ENCODE data around the gene GPR21. TPM values are rescaled to one million over a fixed set of nuclear protein-coding genes. Genes with fewer than 3 reads are reported as not detected.
A peak's percentile ranks its signal among the peaks of the same experiment; 100 is the strongest.

The GPR21 gene
- total RNA-seq, 4 donors from 2014 or later: 1.3 to 1.8 TPM; not detected in 2

GRCh38 chr9:123061216-123061615, 27.7 kb downstream of the GPR21 start:
- intact Hi-C loops (cut with DNase I; ENCODE audit: low total_unique reads) (no loop called here), in situ Hi-C loops (cut with MboI; ENCODE audit: low sequenced_read_pairs in 4 of 4) (no loop called here)
- Histone ChIP-seq H3K4me1 (peaks cover 4 to 12% of the 10 kb centered on the region in 2 donors), H3K27ac (no peak overlapping the region), H3K4me3 (no peak overlapping the region), H3K27me3 (no peaks in the 10 kb centered on the region), H3K9me3 (no peaks in the 10 kb centered on the region), H3K36me3 (peaks cover 2 to 14% of the 10 kb centered on the region in 2 donors)
- ATAC-seq (no peak), DNase-seq (no peak)
- no peak for TF ChIP-seq POLR2A (IDR thresholded peaks at IDR 0.05)
- no peak for TF ChIP-seq CTCF (IDR thresholded peaks at IDR 0.05 in 4 of 5, conservative IDR thresholded peaks at IDR 0.05 in 1 of 5)

GRCh38 chr9:123062351-123063176, 29.1 kb downstream of the GPR21 start:
- in situ Hi-C loops (cut with MboI; ENCODE audit: low sequenced_read_pairs in 4 of 4): no loop called here
- TF ChIP-seq CTCF (IDR thresholded peaks at IDR 0.05 in 4 of 5, conservative IDR thresholded peaks at IDR 0.05 in 1 of 5) (no peak), POLR2A (IDR thresholded peaks at IDR 0.05) (no peak)
- no peaks in the 10 kb centered on the region for H3K27me3 ChIP-seq
- intact Hi-C loops (cut with DNase I; ENCODE audit: low total_unique reads): no loop called here
- ATAC-seq (peak in 1 of 2 donors; percentile 82), DNase-seq (peak in 1 of 2 donors; percentile 36)
- no peaks in the 10 kb centered on the region for H3K9me3 ChIP-seq
- no peak overlapping the region for H3K4me3 ChIP-seq
- H3K27ac ChIP-seq: peak overlapping the region in 3 of 4 donors; percentile 7 to 40 (median 27)
- H3K36me3 ChIP-seq: peaks cover 3 to 28% of the 10 kb centered on the region in 2 donors
- peaks cover 4 to 12% of the 10 kb centered on the region in 2 donors for H3K4me1 ChIP-seq

GRCh38 chr9:123063177-123063598, 29.7 kb downstream of the GPR21 start:
- H3K27ac ChIP-seq: peak overlapping the region in 1 of 4 donors; percentile 7
- in situ Hi-C loops (cut with MboI; ENCODE audit: low sequenced_read_pairs in 4 of 4): no loop called here
- DNase-seq: no peak
- TF ChIP-seq POLR2A (IDR thresholded peaks at IDR 0.05): no peak
- TF ChIP-seq CTCF (IDR thresholded peaks at IDR 0.05 in 4 of 5, conservative IDR thresholded peaks at IDR 0.05 in 1 of 5): no peak
- no peaks in the 10 kb centered on the region for H3K9me3 ChIP-seq
- H3K27me3 ChIP-seq: no peaks in the 10 kb centered on the region
- H3K36me3 ChIP-seq: peaks cover 3 to 32% of the 10 kb centered on the region in 2 donors
- no peak for ATAC-seq
- peaks cover 4 to 12% of the 10 kb centered on the region in 2 donors for H3K4me1 ChIP-seq
- intact Hi-C loops (cut with DNase I; ENCODE audit: low total_unique reads): no loop called here
- H3K4me3 ChIP-seq: no peak overlapping the region

GRCh38 chr9:123063896-123064295, 30.4 kb downstream of the GPR21 start:
- TF ChIP-seq POLR2A (IDR thresholded peaks at IDR 0.05): no peak
- no peak for TF ChIP-seq CTCF (IDR thresholded peaks at IDR 0.05 in 4 of 5, conservative IDR thresholded peaks at IDR 0.05 in 1 of 5)
- intact Hi-C loops (cut with DNase I; ENCODE audit: low total_unique reads) (no loop called here), in situ Hi-C loops (cut with MboI; ENCODE audit: low sequenced_read_pairs in 4 of 4) (no loop called here)
- Histone ChIP-seq H3K4me3 (no peak overlapping the region), H3K36me3 (peaks cover 3 to 32% of the 10 kb centered on the region in 2 donors), H3K9me3 (no peaks in the 10 kb centered on the region), H3K27ac (no peak overlapping the region), H3K27me3 (no peaks in the 10 kb centered on the region), H3K4me1 (peaks cover 4 to 12% of the 10 kb centered on the region in 2 donors)
- no peak for DNase-seq
- ATAC-seq: no peak
